ENCODE measurements around the gene MYL9.

MYL9 gene

DNA sequence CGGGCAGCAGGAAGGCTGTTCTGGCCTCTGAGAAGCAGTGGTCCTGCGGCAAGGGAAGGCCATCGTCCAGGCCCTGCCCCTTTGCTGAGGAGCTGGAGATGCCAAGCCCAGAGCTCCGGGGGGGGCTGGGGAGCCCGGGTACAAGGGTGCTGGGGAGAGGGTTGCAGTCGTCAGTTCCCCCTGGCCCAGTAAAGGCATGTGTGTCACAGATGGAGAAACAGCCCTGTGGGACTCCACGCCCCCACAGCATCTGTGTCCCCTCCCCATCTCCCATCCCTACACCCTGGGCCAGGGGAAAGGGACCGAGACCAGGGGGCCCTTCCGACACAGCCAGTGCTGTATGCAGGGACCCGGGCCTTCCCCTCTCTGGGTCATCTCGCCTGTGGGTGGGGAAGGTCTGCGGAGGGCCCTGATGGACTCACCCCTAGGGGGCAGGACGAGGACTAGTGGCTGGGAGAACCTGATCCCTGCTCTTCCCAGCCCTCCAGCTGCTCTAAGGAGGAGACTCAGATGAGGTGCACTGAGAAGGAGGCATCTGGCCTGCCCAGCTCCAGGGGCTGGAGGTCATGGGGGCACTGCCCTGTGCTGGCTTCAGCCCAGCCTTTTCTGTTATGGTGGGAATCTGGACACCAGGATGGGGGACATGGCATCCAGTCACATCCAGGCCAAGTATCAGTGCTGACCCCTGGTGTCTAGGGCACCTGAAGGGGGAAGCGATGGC is 609 bp downstream of the MYL9 start:
- DNase-seq = peak; percentile 33
- Histone ChIP-seq H3K4me1 (no peaks in the 10 kb centered on the region), H3K4me3 (ENCODE audit: low read depth, low read length) (no peak overlapping the region), H3K36me3 (no peaks in the 10 kb centered on the region), H3K27me3 (no peaks in the 10 kb centered on the region), H3K9me3 (no peaks in the 10 kb centered on the region)
- TF ChIP-seq, protein P1, sequence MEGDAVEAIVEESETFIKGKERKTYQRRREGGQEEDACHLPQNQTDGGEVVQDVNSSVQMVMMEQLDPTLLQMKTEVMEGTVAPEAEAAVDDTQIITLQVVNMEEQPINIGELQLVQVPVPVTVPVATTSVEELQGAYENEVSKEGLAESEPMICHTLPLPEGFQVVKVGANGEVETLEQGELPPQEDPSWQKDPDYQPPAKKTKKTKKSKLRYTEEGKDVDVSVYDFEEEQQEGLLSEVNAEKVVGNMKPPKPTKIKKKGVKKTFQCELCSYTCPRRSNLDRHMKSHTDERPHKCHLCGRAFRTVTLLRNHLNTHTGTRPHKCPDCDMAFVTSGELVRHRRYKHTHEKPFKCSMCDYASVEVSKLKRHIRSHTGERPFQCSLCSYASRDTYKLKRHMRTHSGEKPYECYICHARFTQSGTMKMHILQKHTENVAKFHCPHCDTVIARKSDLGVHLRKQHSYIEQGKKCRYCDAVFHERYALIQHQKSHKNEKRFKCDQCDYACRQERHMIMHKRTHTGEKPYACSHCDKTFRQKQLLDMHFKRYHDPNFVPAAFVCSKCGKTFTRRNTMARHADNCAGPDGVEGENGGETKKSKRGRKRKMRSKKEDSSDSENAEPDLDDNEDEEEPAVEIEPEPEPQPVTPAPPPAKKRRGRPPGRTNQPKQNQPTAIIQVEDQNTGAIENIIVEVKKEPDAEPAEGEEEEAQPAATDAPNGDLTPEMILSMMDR (IDR thresholded peaks at IDR 0.05; ENCODE audit: low read depth, low read length) = peak; percentile 37

DNA sequence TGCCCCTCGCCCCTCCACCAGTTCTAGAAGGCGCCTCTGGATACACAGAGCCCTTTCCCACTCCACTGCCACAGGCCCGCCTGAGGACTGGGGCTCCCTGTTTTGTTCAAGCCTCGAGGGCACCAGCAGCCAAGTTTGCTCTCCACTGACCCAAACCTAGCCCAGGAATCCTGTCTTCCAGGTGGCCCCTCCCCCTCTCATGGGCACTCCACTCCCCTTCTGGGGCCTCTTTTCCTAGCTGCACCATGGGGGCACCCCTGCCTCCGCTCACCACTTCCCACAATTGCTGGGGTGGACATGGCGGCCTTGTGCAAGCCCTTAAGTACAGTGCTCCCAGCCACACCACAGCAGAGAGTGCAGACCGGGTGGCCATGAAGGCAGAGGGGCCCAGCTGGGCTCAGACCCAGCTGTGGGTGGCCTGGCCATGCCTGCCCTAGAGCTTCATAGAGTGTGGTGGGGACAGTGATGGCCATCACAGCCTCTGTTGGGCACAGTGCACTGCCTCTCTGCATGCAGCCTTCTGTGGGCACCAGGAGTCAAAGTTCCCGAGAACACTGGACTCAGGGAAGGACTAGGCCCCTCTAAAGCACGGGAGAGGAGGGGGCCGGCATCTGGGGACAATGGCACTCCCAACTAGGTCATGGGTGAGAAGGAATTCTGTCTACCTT is 1.3 kb downstream of the MYL9 start:
- Histone ChIP-seq H3K4me3 (ENCODE audit: low read depth, low read length) (no peak overlapping the region), H3K9me3 (no peaks in the 10 kb centered on the region), H3K36me3 (no peaks in the 10 kb centered on the region), H3K27me3 (no peaks in the 10 kb centered on the region), H3K4me1 (no peaks in the 10 kb centered on the region)
- TF ChIP-seq, protein P1 (IDR thresholded peaks at IDR 0.05; ENCODE audit: low read depth, low read length) = no peak
- no peak for DNase-seq

DNA sequence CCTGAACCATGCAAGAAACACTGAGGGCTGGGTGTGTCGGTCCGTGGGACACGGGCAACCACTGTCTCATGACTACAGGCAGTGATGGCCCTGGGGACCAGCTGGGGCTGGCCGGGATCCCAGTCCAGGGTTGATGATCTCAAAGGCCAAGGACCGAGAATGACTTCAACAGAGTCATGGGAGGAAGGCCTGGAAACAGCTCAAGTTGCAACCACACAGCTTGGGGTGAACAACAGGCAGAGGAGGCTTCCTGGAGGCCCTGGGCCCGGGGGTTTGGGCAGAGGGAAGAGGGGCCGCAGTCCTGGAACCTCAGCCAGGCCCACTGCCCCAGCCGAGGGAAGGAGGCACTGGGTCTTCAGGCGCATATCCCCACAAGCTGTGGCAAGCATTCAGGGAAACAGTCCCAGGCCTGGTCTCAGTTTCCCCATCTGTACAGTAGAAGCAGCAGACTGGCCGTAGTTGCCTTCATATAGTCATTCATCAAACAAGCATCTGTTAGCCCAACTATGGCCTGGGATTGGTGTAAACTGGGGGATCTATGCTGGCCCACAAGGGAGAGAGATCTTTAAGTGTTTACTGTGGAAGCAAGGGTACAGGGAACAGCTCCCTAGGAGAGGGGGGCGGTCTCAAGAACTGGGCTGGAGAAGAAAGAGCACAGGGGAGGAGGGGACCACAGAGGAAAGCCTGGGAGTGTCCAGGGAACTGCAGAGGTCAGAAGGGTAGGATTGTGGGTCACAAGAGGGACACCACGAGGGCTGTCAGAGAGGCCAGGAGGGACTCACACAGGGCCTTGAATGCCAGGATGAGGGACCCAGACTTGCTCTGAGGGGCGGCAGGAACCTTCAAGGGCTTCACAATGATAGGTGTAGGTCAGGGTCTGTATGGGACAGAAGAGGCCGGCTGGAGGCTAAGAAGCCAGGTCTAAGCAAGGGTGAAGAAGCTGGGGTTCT is 2.1 kb downstream of the MYL9 start:
- Histone ChIP-seq H3K27me3 (no peaks in the 10 kb centered on the region), H3K36me3 (no peaks in the 10 kb centered on the region), H3K4me3 (ENCODE audit: low read depth, low read length) (no peak overlapping the region), H3K4me1 (no peaks in the 10 kb centered on the region), H3K9me3 (no peaks in the 10 kb centered on the region)
- TF ChIP-seq, protein P1 (IDR thresholded peaks at IDR 0.05; ENCODE audit: low read depth, low read length) = no peak
- DNase-seq = no peak

DNA sequence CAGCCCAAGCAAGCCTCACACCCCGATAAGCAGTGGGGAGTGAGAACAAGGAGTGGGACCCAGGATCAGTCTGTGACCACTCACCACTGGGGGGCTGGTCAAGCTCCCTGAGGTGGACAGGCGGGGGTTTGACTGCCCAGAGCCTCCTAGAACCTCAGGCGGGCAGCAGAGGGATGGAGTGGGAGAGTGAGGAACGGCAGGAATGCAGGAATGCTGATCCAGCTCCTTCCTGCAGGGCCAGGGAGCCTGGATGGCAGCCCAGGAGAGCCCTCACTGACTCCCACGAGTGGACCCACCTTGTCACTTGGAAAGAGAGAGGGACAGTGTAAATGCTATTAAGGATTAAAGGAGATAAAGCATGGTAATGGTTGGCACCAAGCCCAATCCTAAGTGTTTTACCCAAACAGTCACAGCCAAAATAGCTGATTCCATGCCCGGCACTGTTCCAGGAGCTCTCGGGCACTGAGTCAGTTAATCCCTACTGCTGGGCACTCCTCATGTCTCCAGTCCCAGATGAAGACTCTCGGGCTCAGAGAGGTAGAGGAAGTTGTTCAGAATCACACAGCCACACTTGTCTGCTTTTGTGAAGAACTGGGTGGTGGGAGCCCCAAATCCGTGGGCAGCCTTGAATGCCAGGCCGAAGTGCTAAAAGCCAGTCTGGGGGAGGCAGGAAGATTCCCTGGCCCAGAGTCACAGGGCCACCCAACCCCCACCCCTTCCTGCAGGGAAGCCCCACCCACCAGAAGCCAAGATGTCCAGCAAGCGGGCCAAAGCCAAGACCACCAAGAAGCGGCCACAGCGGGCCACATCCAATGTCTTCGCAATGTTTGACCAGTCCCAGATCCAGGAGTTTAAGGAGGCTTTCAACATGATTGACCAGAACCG is 3.1 kb downstream of the MYL9 start:
- H3K36me3 ChIP-seq = no peaks in the 10 kb centered on the region
- no peaks in the 10 kb centered on the region for H3K4me1 ChIP-seq
- no peaks in the 10 kb centered on the region for H3K27me3 ChIP-seq
- TF ChIP-seq, protein P1 (IDR thresholded peaks at IDR 0.05; ENCODE audit: low read depth, low read length) = no peak
- H3K4me3 ChIP-seq (ENCODE audit: low read depth, low read length) = no peak overlapping the region
- no peaks in the 10 kb centered on the region for H3K9me3 ChIP-seq
- DNase-seq = peak; percentile 35

DNA sequence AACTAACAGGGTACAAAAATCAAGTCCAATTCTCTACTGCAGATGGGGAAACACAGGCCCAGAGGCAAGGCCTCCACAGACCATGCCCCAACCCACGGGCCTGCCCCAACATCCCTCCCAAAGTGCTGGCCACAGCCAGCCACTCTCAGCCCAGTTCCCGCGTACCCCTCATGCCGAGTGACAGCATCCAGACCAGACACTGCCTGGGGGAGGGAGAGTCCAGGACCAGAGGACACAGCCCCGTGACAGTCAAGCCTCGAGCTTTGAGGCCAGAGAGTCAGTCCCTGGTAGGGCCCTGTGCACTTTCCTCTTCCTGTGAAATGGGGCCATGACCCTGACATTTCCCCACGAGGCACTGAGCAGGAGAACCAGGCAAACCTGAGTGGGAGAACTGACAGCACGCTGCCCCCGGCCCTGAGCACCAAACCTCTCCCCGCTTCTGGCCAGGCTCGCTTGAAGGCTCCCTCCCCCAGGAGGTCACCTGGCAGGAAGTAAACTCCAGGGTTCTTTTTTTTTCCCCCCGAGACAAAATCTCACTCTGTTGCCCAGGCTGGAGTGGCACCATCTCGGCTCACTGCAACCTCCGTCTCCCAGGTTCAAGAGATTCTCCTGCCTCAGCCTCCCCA is 4.9 kb downstream of the MYL9 start:
- TF ChIP-seq, protein P1 (IDR thresholded peaks at IDR 0.05; ENCODE audit: low read depth, low read length) = no peak
- H3K4me1 ChIP-seq = no peaks in the 10 kb centered on the region
- H3K4me3 ChIP-seq (ENCODE audit: low read depth, low read length) = no peak overlapping the region
- no peaks in the 10 kb centered on the region for H3K36me3 ChIP-seq
- H3K27me3 ChIP-seq = no peaks in the 10 kb centered on the region
- no peaks in the 10 kb centered on the region for H3K9me3 ChIP-seq
- no peak for DNase-seq
